Kidney (tissue), 14 donors: Measurements from ENCODE around the gene IGFLR1. TPM values are rescaled to one million over a fixed set of nuclear protein-coding genes. Genes with fewer than 3 reads are reported as not detected.
A peak's percentile ranks its signal among the peaks of the same experiment; 100 is the strongest.

Experiments used
- DNase-seq, 5 donors: peaks; one replicate each; pipeline ENCODE4 v3.0.0-alpha.2; 2013 to 2020
- FAIRE-seq: peaks from 2 replicates; lab custom pipeline; 2012; peaks lifted over from hg19 to GRCh38; lab: Jason Lieb, UNC
- H3K27ac ChIP-seq, 2 donors: one replicate each; pipeline ENCODE4 v1.7.0; 2013; ENCODE audit warnings: low read depth in 2 of 2, low read length in 2 of 2, inconsistent platforms in 1 of 2
- H3K27me3 ChIP-seq: one replicate; pipeline ENCODE4 v1.7.1; 2013; ENCODE audit warnings: low read length, inconsistent platforms; ENCODE audit not compliant: control insufficient read depth, insufficient read depth
- H3K36me3 ChIP-seq, 3 donors: one replicate each; pipeline versions ENCODE4 v1.7.0 to v1.7.1; 2013; ENCODE audit warnings: low read length in 3 of 3, control low read depth in 1 of 3, inconsistent platforms in 1 of 3; ENCODE audit not compliant: insufficient read depth in 3 of 3, control insufficient read depth in 2 of 3
- H3K4me1 ChIP-seq, 3 donors: one replicate each; pipeline versions ENCODE4 v1.7.0 to v1.7.1; 2013; ENCODE audit warnings: low read length in 3 of 3, inconsistent platforms in 1 of 3, low read depth in 1 of 3; ENCODE audit not compliant: control insufficient read depth in 2 of 3, insufficient read depth in 2 of 3
- H3K4me3 ChIP-seq, 3 donors: one replicate each; pipeline versions ENCODE4 v1.7.0 to v1.8.1; 2013; ENCODE audit warnings: low read length in 3 of 3, control low read depth in 1 of 3, inconsistent platforms in 1 of 3
- H3K9ac ChIP-seq, 3 donors: one replicate each; pipeline versions ENCODE4 v1.7.0 to v1.7.1; 2013; ENCODE audit warnings: low read length in 3 of 3, control low read depth in 1 of 3, inconsistent platforms in 1 of 3
- H3K9me3 ChIP-seq, 3 donors: one replicate each; pipeline versions ENCODE4 v1.7.0 to v1.7.1; 2013; ENCODE audit warnings: low read length in 3 of 3, control low read depth in 1 of 3, inconsistent platforms in 1 of 3; ENCODE audit not compliant: control insufficient read depth in 2 of 3, insufficient read depth in 1 of 3
- CTCF ChIP-seq: IDR thresholded peaks from 3 replicates; pipeline ENCODE4 v1.5.1; 2012; ENCODE audit warnings: mild to moderate bottlenecking, moderate library complexity, borderline replicate concordance; ENCODE audit not compliant: insufficient read depth; ENCODE audit errors: extremely low read depth
- intact Hi-C: fragments of 100-400 bp; cut with DNase I; formaldehyde crosslinking; loops from one replicate; pipeline ENCODE4 v1.11.1; 2022
- polyA plus RNA-seq: library from polyadenylated mRNA; stranded (reverse); fragments of 350-450 nt; fragmentation: Illumina TruSeq; extraction: RNeasy Lipid Tissue Mini Kit (QIAGEN cat#74804); gene quantifications from one replicate; pipeline ENCODE4 v1.2.3, GENCODE V29; 2014; ENCODE audit warnings: low read depth, low replicate concordance; ENCODE audit not compliant: insufficient read depth
- total RNA-seq: library from RNA; stranded (reverse); fragmentation: NEBNext Ultra II Directional; extraction: Animal tissue kit (Norgen Biotek cat#: 25700); gene quantifications from one replicate; pipeline ENCODE4 v1.2.1, GENCODE V29; 2021
- donor health status: control.
- donor health status: control.
- donor health status: control.
- donor health status: control.
- donor health status: control.
- donor health status: DM: yes; HTN: yes; CAD: no.
- donor health status: Normal renal cell carcinoma (clear cell type).

Gene IGFLR1
- total and polyA plus RNA-seq, 2 donors from 2014 or later = 22.3 to 26.0 TPM

GRCh38 chr19:35756377-35757230 is 14.4 kb upstream of the IGFLR1 start, which contains the start of gene HSPB6:
Gene HSPB6 (minus strand): TSS chr19:35757029. CDS start chr19:35757008, 21 bp downstream.
- Histone ChIP-seq H3K4me1 (peaks cover 0 to 8% (median 0%) of the 10 kb centered on the region in 3 donors), H3K36me3 (peaks cover 0 to 22% (median 10%) of the 10 kb centered on the region in 3 donors), H3K4me3 (peak within 1 kb of the TSS in 2 of 3 donors; percentile 26 to 87), H3K27me3 (no peaks in the 10 kb centered on the region), H3K9ac (peak within 1 kb of the TSS in 2 of 3 donors; percentile 27 to 51), H3K27ac (peak within 1 kb of the TSS; percentile 86), H3K9me3 (no peaks in the 10 kb centered on the region)
- no peak for TF ChIP-seq CTCF
- no peak for FAIRE-seq
- peak; percentile 47 to 92 (median 77) for DNase-seq
- intact Hi-C loops = no loop called here

GRCh38 chr19:35755550-35756376 is 13.5 kb upstream of the IGFLR1 start:
- peak overlapping the region in 2 of 3 donors; percentile 26 to 41 for H3K4me3 ChIP-seq
- TF ChIP-seq CTCF = no peak
- no peaks in the 10 kb centered on the region for H3K27me3 ChIP-seq
- peak overlapping the region in 2 of 3 donors; percentile 27 to 51 for H3K9ac ChIP-seq
- intact Hi-C loops = no loop called here
- DNase-seq (peak; percentile 22 to 95 (median 70)), FAIRE-seq (no peak)
- no peaks in the 10 kb centered on the region for H3K9me3 ChIP-seq
- peaks cover 0 to 8% (median 0%) of the 10 kb centered on the region in 3 donors for H3K4me1 ChIP-seq
- peaks cover 0 to 22% (median 10%) of the 10 kb centered on the region in 3 donors for H3K36me3 ChIP-seq
- H3K27ac ChIP-seq = peak overlapping the region; percentile 86

- Histone ChIP-seq H3K36me3 (peaks cover 0 to 22% (median 10%) of the 10 kb centered on the region in 3 donors), H3K9ac (no peak overlapping the region), H3K4me1 (peaks cover 0 to 8% (median 0%) of the 10 kb centered on the region in 3 donors), H3K9me3 (no peaks in the 10 kb centered on the region), H3K27me3 (no peaks in the 10 kb centered on the region), H3K27ac (peak overlapping the region; percentile 22 to 54), H3K4me3 (no peak overlapping the region)
- FAIRE-seq = no peak
- DNase-seq = peak in 1 of 5 donors; percentile 64
- intact Hi-C loops = no loop called here
- TF ChIP-seq CTCF = no peak
Measured at GRCh38 chr19:35755131-35755549, 12.9 kb upstream of the IGFLR1 start.
